Bronchial epithelial cell (primary cell): ENCODE data around the gene SHROOM4. TPM values are rescaled to one million over a fixed set of nuclear protein-coding genes. Genes with fewer than 3 reads are reported as not detected.
A peak's percentile ranks its signal among the peaks of the same experiment; 100 is the strongest.

ENCODE experiments used
- DNase-seq: peaks from one replicate; pipeline ENCODE4 v3.0.0-alpha.2; 2010; ENCODE audit warnings: low read depth
- FAIRE-seq: peaks from 2 replicates; lab custom pipeline; 2011; peaks lifted over from hg19 to GRCh38; lab: Jason Lieb, UNC
- H3K27me3 ChIP-seq: 2 replicates; pipeline ENCODE4 v1.5.1; 2011; ENCODE audit warnings: low read length; ENCODE audit not compliant: control insufficient read depth, insufficient read depth
- H3K36me3 ChIP-seq: 2 replicates; pipeline ENCODE4 v1.5.1; 2011; ENCODE audit warnings: low read length; ENCODE audit not compliant: control insufficient read depth, insufficient read depth
- H3K4me3 ChIP-seq: 2 replicates; pipeline ENCODE4 v1.5.1; 2011; ENCODE audit warnings: mild to moderate bottlenecking, low read depth, low read length, control low read depth
- CTCF ChIP-seq: IDR thresholded peaks from 2 replicates; pipeline ENCODE4 v1.5.1; 2011; ENCODE audit warnings: mild to moderate bottlenecking, moderate library complexity, low read length, control low read depth, inconsistent platforms; ENCODE audit not compliant: insufficient read depth, severe bottlenecking
- total RNA-seq: library from RNA; depleted of rRNA; stranded (reverse); fragments of >200 nt; gene quantifications from 2 replicates; pipeline ENCODE4 v1.2.1, GENCODE V29; 2014

The SHROOM4 gene
- total RNA-seq, 1 donor from 2014 or later = 0.26 TPM

DNA sequence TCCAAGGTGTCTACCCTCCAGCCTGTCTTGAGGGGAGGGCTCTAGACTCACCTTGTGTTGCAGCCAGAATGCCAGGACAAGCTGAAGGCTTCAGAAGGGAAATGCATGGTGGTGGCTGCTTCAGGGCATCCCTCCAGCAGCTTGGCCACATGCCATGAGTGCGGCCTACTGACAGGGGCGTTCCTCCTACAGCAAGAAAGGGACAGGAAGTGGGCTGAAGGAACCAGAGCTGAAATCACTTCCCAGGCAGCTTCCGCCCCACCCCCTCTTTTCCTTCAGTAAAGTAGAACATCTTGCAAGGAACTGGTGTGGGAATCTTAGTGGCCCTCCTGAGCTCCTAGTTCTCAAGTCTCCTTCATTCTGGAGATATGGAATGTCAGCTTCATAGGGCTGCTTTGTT lies 175.9 kb downstream of the SHROOM4 start:
- FAIRE-seq (no peak), DNase-seq (no peak)
- H3K4me3 ChIP-seq = no peak overlapping the region
- no peaks in the 10 kb centered on the region for H3K27me3 ChIP-seq
- H3K36me3 ChIP-seq = no peaks in the 10 kb centered on the region
- TF ChIP-seq CTCF = no peak

GRCh38 chrX:50635817-50636365 lies 178.1 kb downstream of the SHROOM4 start:
- no peak for TF ChIP-seq CTCF
- Histone ChIP-seq H3K4me3 (no peak overlapping the region), H3K36me3 (no peaks in the 10 kb centered on the region), H3K27me3 (no peaks in the 10 kb centered on the region)
- peak; percentile 72 for FAIRE-seq
- DNase-seq = peak; percentile 79

- FAIRE-seq = no peak
- no peak for DNase-seq
- no peaks in the 10 kb centered on the region for H3K36me3 ChIP-seq
- no peaks in the 10 kb centered on the region for H3K27me3 ChIP-seq
- no peak for TF ChIP-seq CTCF
- no peak overlapping the region for H3K4me3 ChIP-seq
Measured at GRCh38 chrX:50635162-50635561, 178.8 kb downstream of the SHROOM4 start.

DNA sequence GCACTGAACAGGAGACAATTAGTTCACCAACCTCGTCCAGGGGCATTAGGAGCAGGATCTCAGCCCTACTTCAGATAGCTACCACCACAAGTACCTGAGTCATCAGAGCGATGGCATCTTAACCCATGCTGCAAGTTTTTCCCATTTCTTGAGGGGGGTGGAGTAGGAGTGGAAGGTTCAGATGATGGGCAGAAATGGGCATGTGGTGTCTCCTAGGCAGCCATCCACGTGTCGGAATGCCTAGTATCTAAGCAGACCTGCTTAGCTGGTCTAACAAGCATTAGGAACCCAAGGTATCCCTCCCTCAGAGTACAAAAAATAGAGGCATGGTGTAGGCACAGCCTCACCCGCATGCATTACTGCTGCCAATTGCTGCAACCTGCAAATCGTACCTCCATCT lies 184.2 kb downstream of the SHROOM4 start:
- no peaks in the 10 kb centered on the region for H3K36me3 ChIP-seq

DNA sequence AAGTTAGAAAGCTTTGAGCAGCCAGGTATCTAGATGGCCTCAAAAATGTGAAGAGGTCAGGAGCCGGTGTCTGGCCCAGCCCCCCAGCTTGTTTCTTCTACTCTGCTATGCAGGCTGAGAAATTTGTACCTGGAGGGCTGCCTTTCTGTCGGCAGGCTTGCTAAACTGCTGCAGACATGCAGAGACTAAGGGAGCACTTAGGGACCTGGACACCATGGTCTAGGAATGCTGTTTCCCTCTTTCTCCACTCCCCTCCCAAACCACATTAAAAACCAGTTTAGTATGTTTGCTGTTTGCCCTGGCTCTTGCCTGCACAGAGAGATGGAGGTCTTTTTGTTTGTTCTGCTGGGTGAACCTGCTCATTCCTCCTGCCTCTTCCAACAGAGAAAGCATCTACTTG lies 186.3 kb downstream of the SHROOM4 start:
- DNase-seq (no peak), FAIRE-seq (no peak)
- no peak overlapping the region for H3K4me3 ChIP-seq
- no peaks in the 10 kb centered on the region for H3K36me3 ChIP-seq
- H3K27me3 ChIP-seq = no peaks in the 10 kb centered on the region
- no peak for TF ChIP-seq CTCF

More for the DNA sequence above, 184.2 kb downstream of the SHROOM4 start:
- DNase-seq (peak; percentile 79), FAIRE-seq (peak; percentile 94)
- no peak overlapping the region for H3K4me3 ChIP-seq
- TF ChIP-seq CTCF = no peak
- H3K27me3 ChIP-seq = no peaks in the 10 kb centered on the region

DNA sequence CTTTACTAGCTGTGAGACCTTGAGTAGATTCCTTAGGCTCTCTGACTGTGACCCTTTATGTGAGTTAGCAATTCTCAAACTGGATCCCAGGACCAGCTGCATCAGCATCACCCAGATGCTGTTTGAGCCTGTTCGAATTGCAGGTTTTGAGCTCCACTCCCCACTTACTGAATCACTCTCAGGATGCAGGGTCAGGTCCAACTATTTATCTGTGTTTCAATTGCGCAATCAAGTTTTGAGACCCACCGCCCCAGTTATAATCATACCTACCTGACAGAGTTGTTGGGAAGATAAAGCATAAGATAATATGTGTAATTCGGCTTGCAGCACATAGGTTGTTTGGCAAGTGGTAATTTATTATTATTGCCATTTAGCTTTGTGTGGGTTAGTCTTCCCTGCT lies 187.6 kb downstream of the SHROOM4 start:
- Histone ChIP-seq H3K27me3 (no peaks in the 10 kb centered on the region), H3K36me3 (no peaks in the 10 kb centered on the region), H3K4me3 (no peak overlapping the region)
- TF ChIP-seq CTCF = no peak
- DNase-seq (no peak), FAIRE-seq (no peak)
